Measurements from ENCODE around the gene ARSK.

DNA sequence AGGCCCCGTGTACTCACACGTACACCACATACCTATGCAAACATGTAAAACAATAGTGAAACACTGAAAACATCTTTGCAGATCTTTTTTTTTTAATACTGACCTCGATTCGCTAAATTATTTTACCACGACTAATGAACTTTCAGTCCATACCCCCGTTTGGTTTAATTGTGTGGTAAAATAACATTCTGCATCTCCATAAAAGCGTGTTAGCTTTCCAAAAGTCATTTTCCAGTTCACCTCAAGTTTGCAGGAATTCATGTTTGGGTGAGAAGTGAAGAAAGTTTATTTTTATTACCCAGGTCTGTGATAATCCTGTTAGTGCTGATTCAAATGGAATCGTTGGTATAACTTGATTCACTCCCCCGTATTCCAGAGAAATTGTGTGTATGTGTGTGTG, 652 bp downstream of the ARSK start:
- TF ChIP-seq EZH2phosphoT487 (IDR thresholded peaks at IDR 0.05; ENCODE audit: unreplicated experiment) (no peak), EZH2 (IDR thresholded peaks at IDR 0.05; ENCODE audit: low read depth, unreplicated experiment) (no peak), CREB1 (CRISPR knock-in tag; IDR thresholded peaks at IDR 0.05; ENCODE audit: low read depth) (no peak), ZNF114 (CRISPR knock-in tag; IDR thresholded peaks at IDR 0.05) (no peak), POLR2AphosphoS5 (IDR thresholded peaks at IDR 0.05; ENCODE audit: low read depth) (no peak), NANOG (IDR thresholded peaks at IDR 0.05; ENCODE audit: borderline replicate concordance) (no peak)
- TF ChIP-seq, protein P1, sequence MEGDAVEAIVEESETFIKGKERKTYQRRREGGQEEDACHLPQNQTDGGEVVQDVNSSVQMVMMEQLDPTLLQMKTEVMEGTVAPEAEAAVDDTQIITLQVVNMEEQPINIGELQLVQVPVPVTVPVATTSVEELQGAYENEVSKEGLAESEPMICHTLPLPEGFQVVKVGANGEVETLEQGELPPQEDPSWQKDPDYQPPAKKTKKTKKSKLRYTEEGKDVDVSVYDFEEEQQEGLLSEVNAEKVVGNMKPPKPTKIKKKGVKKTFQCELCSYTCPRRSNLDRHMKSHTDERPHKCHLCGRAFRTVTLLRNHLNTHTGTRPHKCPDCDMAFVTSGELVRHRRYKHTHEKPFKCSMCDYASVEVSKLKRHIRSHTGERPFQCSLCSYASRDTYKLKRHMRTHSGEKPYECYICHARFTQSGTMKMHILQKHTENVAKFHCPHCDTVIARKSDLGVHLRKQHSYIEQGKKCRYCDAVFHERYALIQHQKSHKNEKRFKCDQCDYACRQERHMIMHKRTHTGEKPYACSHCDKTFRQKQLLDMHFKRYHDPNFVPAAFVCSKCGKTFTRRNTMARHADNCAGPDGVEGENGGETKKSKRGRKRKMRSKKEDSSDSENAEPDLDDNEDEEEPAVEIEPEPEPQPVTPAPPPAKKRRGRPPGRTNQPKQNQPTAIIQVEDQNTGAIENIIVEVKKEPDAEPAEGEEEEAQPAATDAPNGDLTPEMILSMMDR (conservative IDR thresholded peaks at IDR 0.05; ENCODE audit: low read depth in 2 of 2) = no peak
- TF ChIP-seq, protein P2, sequence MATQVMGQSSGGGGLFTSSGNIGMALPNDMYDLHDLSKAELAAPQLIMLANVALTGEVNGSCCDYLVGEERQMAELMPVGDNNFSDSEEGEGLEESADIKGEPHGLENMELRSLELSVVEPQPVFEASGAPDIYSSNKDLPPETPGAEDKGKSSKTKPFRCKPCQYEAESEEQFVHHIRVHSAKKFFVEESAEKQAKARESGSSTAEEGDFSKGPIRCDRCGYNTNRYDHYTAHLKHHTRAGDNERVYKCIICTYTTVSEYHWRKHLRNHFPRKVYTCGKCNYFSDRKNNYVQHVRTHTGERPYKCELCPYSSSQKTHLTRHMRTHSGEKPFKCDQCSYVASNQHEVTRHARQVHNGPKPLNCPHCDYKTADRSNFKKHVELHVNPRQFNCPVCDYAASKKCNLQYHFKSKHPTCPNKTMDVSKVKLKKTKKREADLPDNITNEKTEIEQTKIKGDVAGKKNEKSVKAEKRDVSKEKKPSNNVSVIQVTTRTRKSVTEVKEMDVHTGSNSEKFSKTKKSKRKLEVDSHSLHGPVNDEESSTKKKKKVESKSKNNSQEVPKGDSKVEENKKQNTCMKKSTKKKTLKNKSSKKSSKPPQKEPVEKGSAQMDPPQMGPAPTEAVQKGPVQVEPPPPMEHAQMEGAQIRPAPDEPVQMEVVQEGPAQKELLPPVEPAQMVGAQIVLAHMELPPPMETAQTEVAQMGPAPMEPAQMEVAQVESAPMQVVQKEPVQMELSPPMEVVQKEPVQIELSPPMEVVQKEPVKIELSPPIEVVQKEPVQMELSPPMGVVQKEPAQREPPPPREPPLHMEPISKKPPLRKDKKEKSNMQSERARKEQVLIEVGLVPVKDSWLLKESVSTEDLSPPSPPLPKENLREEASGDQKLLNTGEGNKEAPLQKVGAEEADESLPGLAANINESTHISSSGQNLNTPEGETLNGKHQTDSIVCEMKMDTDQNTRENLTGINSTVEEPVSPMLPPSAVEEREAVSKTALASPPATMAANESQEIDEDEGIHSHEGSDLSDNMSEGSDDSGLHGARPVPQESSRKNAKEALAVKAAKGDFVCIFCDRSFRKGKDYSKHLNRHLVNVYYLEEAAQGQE (IDR thresholded peaks at IDR 0.05; ENCODE audit: unreplicated experiment) = no peak
- TF ChIP-seq, protein P3, sequence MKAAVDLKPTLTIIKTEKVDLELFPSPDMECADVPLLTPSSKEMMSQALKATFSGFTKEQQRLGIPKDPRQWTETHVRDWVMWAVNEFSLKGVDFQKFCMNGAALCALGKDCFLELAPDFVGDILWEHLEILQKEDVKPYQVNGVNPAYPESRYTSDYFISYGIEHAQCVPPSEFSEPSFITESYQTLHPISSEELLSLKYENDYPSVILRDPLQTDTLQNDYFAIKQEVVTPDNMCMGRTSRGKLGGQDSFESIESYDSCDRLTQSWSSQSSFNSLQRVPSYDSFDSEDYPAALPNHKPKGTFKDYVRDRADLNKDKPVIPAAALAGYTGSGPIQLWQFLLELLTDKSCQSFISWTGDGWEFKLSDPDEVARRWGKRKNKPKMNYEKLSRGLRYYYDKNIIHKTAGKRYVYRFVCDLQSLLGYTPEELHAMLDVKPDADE (IDR thresholded peaks at IDR 0.05) = no peak

All from GM23338 (cell line).